Right ventricle myocardium inferior (tissue), 1 donor: ENCODE measurements around the gene TNP2. TPM values are rescaled to one million over a fixed set of nuclear protein-coding genes. Genes with fewer than 3 reads are reported as not detected.

ENCODE experiments used
- ATAC-seq: fragments of 200-7000 bp; cut with Tn5 transposase; one replicate; pipeline ENCODE4 v1.9.1; 2020; ENCODE audit warnings: mild to moderate bottlenecking, moderate library complexity
- DNase-seq: peaks from one replicate; pipeline ENCODE4 v3.0.0; 2021; ENCODE audit errors: missing footprints
- intact Hi-C: fragments of 100-400 bp; cut with DNase I; formaldehyde crosslinking; loops from one replicate; pipeline ENCODE4 v1.11.0; 2022
- total RNA-seq: library from RNA; stranded (reverse); fragmentation: NEBNext Ultra II Directional; extraction: Animal tissue kit (Norgen Biotek cat#: 25700); gene quantifications from one replicate; pipeline ENCODE4 v1.2.1, GENCODE V29; 2021
- donor health status: DM: no; HTN: yes; CAD: no; lungs with severe emphysema.

Gene TNP2
- total RNA-seq, 1 donor from 2014 or later, result not detected

- DNase-seq (no peak), ATAC-seq (peak; percentile 2)
- intact Hi-C loops, result loop anchor here (10.0 kb wide), 1 partner anchor 505 kb away; the partner anchor contains the start of gene NUBP1
Observed at GRCh38 chr16:11250091-11250785, 18.9 kb downstream of the TNP2 start.

DNA sequence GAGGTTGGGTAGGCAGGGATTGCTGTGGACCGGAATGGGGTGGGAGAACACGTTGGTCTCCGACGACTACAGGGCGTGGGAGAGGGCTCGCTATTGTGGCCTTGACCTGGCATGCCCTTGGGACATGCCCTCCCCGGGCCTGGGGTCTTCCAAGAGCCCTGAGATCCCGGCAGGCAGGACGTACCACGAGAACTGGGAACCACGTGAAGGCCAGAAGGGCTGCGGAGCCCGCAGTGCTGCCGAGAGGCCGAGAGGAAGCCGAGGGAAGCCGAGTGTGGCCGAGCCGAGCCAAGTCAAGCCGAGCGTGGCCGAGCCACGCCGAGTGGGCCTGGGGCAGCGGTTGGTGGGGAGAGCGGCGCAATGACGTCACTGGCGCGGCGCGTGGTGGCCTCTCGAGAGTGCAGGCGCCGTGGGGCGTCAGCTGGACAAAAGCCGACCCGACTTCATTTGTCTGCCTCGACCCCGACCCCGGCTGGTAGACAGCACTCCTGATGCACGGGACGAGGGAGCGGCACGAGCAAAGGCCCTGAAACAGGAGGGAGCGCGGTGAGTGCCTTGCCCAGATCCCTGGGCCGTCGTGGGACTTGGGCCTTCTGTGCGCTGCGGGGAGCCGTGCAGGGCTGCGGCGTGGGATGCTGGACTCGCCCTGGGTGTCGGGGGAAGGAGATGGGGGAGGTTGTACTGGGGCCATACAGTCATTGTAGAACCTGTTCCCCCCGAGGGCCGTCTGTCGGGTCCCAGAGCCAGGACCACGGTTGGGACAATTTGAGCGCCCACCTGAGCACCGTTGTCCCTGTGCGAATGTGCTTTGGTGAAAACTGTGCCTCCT is 19.7 kb downstream of the TNP2 start:
- intact Hi-C loops, result loop anchor here (10.0 kb wide), 1 partner anchor 505 kb away; the partner anchor contains the start of gene NUBP1
- ATAC-seq, result no peak
- DNase-seq, result no peak

DNA sequence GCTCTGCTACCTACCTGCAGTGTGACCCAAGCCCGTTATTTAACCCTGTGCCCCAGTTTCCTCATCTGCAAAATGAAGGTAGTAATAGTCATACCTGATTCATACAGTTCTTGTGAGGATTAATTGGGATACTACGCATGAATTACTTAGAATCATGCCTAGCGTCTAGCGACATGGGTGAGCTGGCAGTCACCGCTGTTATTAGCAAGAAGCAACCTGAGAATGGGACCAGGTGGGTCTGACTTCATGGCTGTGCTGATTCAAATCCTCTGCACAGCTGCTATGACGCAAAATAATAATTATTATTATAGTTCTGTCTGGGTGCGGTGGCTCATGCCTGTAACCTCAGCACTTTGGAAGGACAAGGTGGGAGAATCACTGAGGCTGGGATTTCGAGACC is 21.0 kb downstream of the TNP2 start:
- intact Hi-C loops, result no loop called here
- ATAC-seq (no peak), DNase-seq (no peak)

DNA sequence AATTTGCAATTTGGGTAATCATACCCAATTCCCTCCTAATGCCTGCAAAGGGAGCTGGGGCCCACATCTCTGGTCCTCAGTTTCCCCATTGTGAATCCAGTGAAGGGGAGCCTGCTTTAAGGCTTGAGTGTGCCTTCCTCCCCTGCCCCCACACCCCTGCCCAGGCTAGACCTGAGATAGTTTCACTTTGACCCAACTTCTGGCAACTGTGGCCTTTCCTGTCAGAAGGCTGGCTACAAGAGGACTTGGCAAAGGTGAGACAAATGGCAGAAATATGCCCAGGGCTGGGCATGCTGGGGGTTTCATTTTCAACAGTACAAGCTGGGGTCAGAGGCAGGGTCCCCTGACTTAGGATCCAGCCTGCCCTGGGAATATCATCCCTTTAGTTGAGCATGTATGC is 23.1 kb downstream of the TNP2 start:
- intact Hi-C loops, result no loop called here
- DNase-seq, result no peak
- ATAC-seq, result no peak

DNA sequence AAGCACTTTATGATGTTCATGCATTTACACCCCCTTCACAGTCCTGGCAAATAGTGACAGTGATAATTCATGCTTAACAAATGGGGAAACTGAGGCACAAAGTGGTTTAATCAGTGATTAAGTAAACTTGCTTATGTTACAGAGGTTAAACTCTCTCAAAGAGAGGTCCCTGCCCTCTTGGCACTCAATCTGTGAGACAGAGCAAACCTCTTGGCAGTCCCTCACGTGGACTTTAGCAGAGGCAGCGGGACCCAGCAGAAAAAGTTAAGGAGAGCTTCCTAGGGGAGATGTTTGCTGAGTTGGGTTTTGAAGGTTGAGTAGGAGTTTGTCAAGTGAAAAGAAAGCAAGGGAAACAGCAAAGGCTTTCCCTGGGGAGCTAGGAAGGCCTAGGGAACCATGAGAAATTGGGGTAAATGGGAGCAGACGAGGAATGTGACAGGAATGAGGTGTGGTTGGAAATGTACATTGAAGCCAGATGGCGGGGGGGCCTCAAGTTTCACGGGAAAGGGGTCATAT is 23.8 kb downstream of the TNP2 start:
- DNase-seq, result no peak
- ATAC-seq, result no peak
- intact Hi-C loops, result no loop called here

GRCh38 chr16:11242658-11243057 is 26.5 kb downstream of the TNP2 start:
- no peak for DNase-seq
- ATAC-seq, result no peak
- intact Hi-C loops, result no loop called here

DNA sequence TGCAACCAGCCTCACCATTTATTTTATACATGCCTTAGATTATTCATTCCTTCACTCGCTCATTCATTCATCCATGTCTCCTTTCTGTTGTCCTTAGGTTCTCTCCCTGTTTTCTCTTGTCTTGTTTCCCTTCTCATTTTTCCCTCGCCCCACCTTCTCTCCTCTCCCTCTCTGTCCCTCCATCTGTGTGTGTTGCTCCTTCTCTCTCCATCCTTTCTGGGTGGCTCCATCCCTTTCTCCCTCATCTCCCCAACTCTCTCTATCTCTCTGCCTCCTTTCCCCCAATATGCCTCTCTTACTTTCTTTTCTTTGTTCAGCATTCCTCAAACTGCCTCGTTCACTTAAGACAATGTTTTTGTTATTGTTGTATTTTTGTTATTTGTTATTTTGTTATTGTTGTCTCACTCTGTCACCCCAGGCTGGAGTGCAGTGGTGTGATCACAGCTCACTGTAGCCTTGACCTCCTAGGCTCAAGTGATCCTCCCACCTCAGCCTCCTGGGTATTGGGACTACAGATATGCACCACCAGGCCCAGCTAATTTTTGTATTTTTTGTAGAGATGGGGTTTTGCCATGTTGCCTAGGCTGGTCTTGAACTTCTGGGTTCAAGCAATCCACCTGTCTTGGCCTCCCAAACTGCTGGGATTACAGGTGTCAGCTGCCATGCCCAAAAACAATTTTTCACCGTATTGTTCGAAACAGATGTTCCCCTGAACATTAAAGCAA is 27.5 kb downstream of the TNP2 start:
- ATAC-seq (no peak), DNase-seq (no peak)
- intact Hi-C loops, result no loop called here

- DNase-seq, result no peak
- ATAC-seq, result peak; percentile 95
- intact Hi-C loops, result no loop called here
Observed at GRCh38 chr16:11240636-11241473, 28.3 kb downstream of the TNP2 start.

DNA sequence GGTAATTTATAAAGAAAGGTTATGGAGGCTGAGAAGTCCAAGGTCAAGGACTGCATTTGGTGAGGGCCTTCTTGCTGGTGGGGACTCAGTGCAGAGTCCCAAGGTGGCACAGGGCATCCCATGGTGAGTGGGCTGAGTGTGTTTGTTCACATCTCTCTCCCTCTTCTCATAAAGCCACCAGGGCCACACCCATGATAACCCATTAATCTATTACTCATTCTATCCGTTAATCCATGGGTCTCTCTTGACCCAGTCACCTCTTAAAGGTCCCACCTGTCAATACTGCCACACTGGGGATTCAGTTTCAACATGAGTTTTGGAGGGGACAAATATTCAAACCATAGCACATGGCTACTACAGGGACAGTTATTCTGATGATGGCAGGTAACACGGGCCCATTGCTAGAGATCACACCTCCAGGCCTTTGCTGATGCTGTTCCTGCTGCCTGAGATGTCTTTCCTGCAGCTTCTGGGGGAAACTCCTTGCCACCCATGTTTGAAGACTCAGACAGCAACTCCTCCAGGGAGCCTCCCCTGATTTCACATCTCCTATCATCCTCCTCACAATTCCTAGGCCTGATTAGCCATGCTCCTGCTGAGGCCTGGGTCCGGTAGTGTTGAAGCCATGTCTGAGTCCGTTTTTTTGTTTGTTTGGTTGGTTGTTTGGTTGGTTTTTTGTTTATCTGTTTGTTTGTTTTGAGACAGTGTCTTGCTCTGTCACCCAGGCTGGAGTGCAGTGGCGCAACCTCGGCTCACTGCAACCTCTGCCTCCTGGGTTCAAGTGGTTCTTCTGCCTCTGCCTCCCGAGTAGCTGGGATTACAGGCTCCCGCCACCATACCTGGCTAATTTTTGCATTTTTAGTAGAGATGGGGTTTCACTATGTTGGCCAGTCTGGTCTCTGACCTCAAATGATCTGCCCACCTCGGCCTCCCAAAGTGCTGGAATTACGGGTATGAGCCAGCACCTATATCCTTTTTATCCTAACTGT is 29.2 kb downstream of the TNP2 start:
- intact Hi-C loops, result no loop called here
- DNase-seq (no peak), ATAC-seq (peak; percentile 7)

DNA sequence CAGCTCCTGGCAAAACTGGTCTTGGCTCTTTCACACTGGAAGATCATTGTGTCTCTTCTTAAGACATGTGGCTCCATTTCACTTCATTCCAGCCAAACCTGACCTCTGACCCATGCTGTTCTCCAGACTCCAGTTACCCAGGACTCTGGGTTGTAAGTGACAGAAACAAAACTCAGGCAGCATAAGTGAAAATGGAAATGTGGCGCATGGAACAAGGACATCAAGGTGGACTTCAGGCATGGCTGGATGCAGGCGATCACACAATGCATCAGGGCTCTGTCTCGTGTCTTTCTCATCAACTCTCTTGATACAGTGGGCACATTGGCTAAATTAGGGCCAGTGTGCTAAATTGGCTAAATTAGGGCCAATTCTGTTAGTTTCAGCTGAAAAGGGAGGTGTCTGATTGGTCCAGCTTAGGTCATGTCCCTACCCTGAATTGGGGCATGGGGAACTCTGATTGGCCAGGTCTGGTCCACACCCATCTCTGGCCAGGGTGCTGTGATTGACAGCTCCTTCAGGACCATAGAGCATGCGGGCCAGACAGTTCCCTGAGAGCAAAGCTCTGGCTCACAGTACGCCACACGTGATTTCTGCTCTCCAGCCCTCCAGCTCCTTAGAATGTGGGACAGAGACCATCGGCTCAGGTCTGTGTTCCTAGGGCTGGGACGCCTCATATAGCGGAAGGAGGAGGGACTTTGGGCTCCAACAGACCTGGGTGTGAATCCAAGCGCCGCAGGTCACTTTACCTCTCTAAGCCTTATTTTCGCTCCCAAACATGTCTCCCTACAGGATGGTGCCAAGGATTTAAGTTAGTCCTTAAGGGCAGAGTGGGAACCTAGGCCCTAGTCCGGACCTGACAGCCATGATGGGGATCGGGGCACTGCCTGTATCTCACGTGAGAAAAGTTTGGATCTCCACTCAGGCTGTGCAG is 30.6 kb downstream of the TNP2 start:
- DNase-seq, result no peak
- intact Hi-C loops, result no loop called here
- no peak for ATAC-seq

- intact Hi-C loops, result no loop called here
- no peak for ATAC-seq
- no peak for DNase-seq
Observed at GRCh38 chr16:11236461-11237254, 32.5 kb downstream of the TNP2 start.

GRCh38 chr16:11235703-11235991 is 33.5 kb downstream of the TNP2 start:
- DNase-seq (no peak), ATAC-seq (no peak)
- intact Hi-C loops, result no loop called here

GRCh38 chr16:11234884-11235702 is 34.0 kb downstream of the TNP2 start:
- intact Hi-C loops, result no loop called here
- DNase-seq (no peak), ATAC-seq (peak; percentile 45)

DNA sequence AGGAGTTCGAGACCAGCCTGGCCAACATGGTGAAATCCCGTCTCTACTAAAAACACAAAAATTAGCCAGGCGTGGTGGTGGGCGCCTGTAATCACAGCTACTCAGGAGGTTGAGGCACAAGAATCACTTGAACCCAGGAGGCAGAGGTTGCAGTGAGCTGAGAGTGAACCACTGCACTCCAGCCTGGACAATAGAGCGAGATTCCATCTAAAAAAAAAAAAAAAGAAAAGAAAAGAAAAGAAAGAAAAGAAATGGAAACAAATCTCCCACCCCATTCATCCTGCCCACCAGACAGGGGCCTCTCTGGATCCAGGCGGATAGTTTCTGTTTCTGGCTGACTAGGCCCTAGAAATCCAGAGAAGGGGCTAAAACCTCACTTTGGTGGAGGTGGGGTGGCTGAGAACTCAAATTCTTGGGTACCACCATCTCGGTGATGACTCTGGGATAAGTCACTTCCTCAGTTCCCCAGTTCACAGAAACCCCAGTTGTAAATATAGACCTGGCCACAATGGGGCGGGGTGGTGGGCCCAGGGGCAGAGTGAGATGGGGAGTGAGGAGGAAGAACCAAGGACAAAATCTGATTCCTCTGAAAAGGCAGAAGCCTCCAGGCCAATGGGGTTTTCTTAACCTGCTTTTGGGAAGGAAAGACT is 35.3 kb downstream of the TNP2 start:
- ATAC-seq (no peak), DNase-seq (no peak)
- intact Hi-C loops, result no loop called here
